ENCODE data around the gene ATP2C1.

The ATP2C1 gene

GRCh38 chr3:130997289-130997688 is 103.4 kb downstream of the ATP2C1 start:
- no CpG with 5 or more reads among the region's 7 CpGs for WGBS (ENCODE audit: extremely low coverage, insufficient coverage, insufficient read length)

GRCh38 chr3:131001071-131001470 is 107.2 kb downstream of the ATP2C1 start:
- no peak overlapping the region for H2AFZ ChIP-seq (ENCODE audit: insufficient read depth, low read length, poor library complexity)
- H2BK5ac ChIP-seq (ENCODE audit: low read depth, low read length, poor library complexity), result no peak overlapping the region
- no peaks in the 10 kb centered on the region for H3K9me3 ChIP-seq (ENCODE audit: insufficient read depth, low read depth, low read length)
- no peak overlapping the region for H3K14ac ChIP-seq (ENCODE audit: low read length)
- no peaks in the 10 kb centered on the region for H3K79me1 ChIP-seq (ENCODE audit: low read length)
- H2AK5ac ChIP-seq (ENCODE audit: low read length), result no peak overlapping the region
- H2BK120ac ChIP-seq (ENCODE audit: insufficient read depth, low read length, poor library complexity), result no peak overlapping the region
- peaks cover 2 to 6% of the 10 kb centered on the region in 2 experiments for H3K36me3 ChIP-seq (ENCODE audit: control insufficient read depth in 1 of 2, insufficient read depth in 2 of 2, low read length in 2 of 2)
- no peak overlapping the region for H3K18ac ChIP-seq (ENCODE audit: low read length)
- H4K91ac ChIP-seq (ENCODE audit: low read depth, low read length), result no peak overlapping the region
- no peaks in the 10 kb centered on the region for H3K4me1 ChIP-seq (ENCODE audit: control insufficient read depth in 1 of 2, insufficient read depth in 2 of 2, low read length in 2 of 2)
- no peak overlapping the region for H4K8ac ChIP-seq (ENCODE audit: low read depth, low read length)
- WGBS (ENCODE audit: extremely low coverage, insufficient coverage, insufficient read length), result no CpG with 5 or more reads among the region's 1 CpG
- H3K23ac ChIP-seq (ENCODE audit: low read length), result no peak overlapping the region
- H3K9ac ChIP-seq (ENCODE audit: low read length), result no peak overlapping the region
- H3K4me2 ChIP-seq (ENCODE audit: low read length), result no peak overlapping the region
- no peak overlapping the region for H3K27ac ChIP-seq (ENCODE audit: low read depth, low read length)
- H3K4ac ChIP-seq (ENCODE audit: low read depth, low read length), result no peak overlapping the region
- DNase-seq, result no peak
- H4K12ac ChIP-seq (ENCODE audit: low read depth, low read length), result no peak overlapping the region
- no peak overlapping the region for H3K4me3 ChIP-seq (ENCODE audit: low read depth, low read length)
- no peak overlapping the region for H2BK12ac ChIP-seq (ENCODE audit: low read length)
- no peaks in the 10 kb centered on the region for H3K27me3 ChIP-seq (ENCODE audit: insufficient read depth, low read length)
- no peaks in the 10 kb centered on the region for H3K79me2 ChIP-seq (ENCODE audit: control insufficient read depth, insufficient read depth, low read length, poor library complexity)

More at GRCh38 chr3:130997289-130997688, 103.4 kb downstream of the ATP2C1 start:
- H3K27ac ChIP-seq (ENCODE audit: low read depth, low read length), result no peak overlapping the region
- H3K36me3 ChIP-seq (ENCODE audit: control insufficient read depth in 1 of 2, insufficient read depth in 2 of 2, low read length in 2 of 2), result peaks cover 5 to 7% of the 10 kb centered on the region in 2 experiments
- no peak overlapping the region for H3K23ac ChIP-seq (ENCODE audit: low read length)
- no peak overlapping the region for H3K4me3 ChIP-seq (ENCODE audit: low read depth, low read length)
- H3K18ac ChIP-seq (ENCODE audit: low read length), result no peak overlapping the region
- H4K12ac ChIP-seq (ENCODE audit: low read depth, low read length), result no peak overlapping the region
- DNase-seq, result no peak
- H3K14ac ChIP-seq (ENCODE audit: low read length), result no peak overlapping the region
- no peak overlapping the region for H3K9ac ChIP-seq (ENCODE audit: low read length)
- H4K91ac ChIP-seq (ENCODE audit: low read depth, low read length), result no peak overlapping the region
- H2AK5ac ChIP-seq (ENCODE audit: low read length), result no peak overlapping the region
- no peaks in the 10 kb centered on the region for H3K79me2 ChIP-seq (ENCODE audit: control insufficient read depth, insufficient read depth, low read length, poor library complexity)
- H2BK120ac ChIP-seq (ENCODE audit: insufficient read depth, low read length, poor library complexity), result no peak overlapping the region
- no peak overlapping the region for H3K4me2 ChIP-seq (ENCODE audit: low read length)
- no peak overlapping the region for H3K4ac ChIP-seq (ENCODE audit: low read depth, low read length)
- H2BK12ac ChIP-seq (ENCODE audit: low read length), result no peak overlapping the region
- no peak overlapping the region for H2AFZ ChIP-seq (ENCODE audit: insufficient read depth, low read length, poor library complexity)
- no peaks in the 10 kb centered on the region for H3K9me3 ChIP-seq (ENCODE audit: insufficient read depth, low read depth, low read length)
- H3K79me1 ChIP-seq (ENCODE audit: low read length), result no peaks in the 10 kb centered on the region
- H3K27me3 ChIP-seq (ENCODE audit: insufficient read depth, low read length), result no peaks in the 10 kb centered on the region
- no peak overlapping the region for H2BK5ac ChIP-seq (ENCODE audit: low read depth, low read length, poor library complexity)
- H4K8ac ChIP-seq (ENCODE audit: low read depth, low read length), result no peak overlapping the region
- no peaks in the 10 kb centered on the region for H3K4me1 ChIP-seq (ENCODE audit: control insufficient read depth in 1 of 2, insufficient read depth in 2 of 2, low read length in 2 of 2)

DNA sequence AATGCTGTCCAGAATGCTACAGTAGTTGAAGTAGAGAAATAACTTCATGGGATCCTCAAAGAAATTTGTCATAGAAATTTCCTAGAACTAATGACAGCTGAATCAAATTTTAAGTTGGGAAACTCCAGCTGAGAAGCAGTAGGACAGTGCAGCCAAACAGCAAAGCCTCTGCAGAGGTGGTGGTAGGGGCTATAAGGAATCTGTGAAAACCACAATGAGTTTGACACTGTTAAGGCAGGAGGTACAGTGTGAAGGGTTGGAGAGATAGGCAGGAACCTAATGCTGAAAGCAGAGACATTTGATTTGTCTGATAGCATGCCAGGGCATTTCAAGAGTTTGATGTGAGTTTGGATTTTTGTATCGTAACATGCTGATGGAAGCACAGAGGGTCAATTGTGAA is 110.7 kb downstream of the ATP2C1 start:
- H3K4ac ChIP-seq (ENCODE audit: low read depth, low read length), result no peak overlapping the region
- no CpG with 5 or more reads among the region's 1 CpG for WGBS (ENCODE audit: extremely low coverage, insufficient coverage, insufficient read length)

GRCh38 chr3:131007256-131007655 is 113.4 kb downstream of the ATP2C1 start:
- no peak overlapping the region for H4K91ac ChIP-seq (ENCODE audit: low read depth, low read length)
- no peaks in the 10 kb centered on the region for H3K79me1 ChIP-seq (ENCODE audit: low read length)
- no peak overlapping the region for H2AFZ ChIP-seq (ENCODE audit: insufficient read depth, low read length, poor library complexity)
- H3K36me3 ChIP-seq (ENCODE audit: control insufficient read depth in 1 of 2, insufficient read depth in 2 of 2, low read length in 2 of 2), result peaks cover 5 to 18% of the 10 kb centered on the region in 2 experiments
- no peak for DNase-seq
- H3K23ac ChIP-seq (ENCODE audit: low read length), result no peak overlapping the region
- no peaks in the 10 kb centered on the region for H3K79me2 ChIP-seq (ENCODE audit: control insufficient read depth, insufficient read depth, low read length, poor library complexity)
- no peak overlapping the region for H3K14ac ChIP-seq (ENCODE audit: low read length)
- no peaks in the 10 kb centered on the region for H3K9me3 ChIP-seq (ENCODE audit: insufficient read depth, low read depth, low read length)
- no peak overlapping the region for H3K27ac ChIP-seq (ENCODE audit: low read depth, low read length)
- no peaks in the 10 kb centered on the region for H3K4me1 ChIP-seq (ENCODE audit: control insufficient read depth in 1 of 2, insufficient read depth in 2 of 2, low read length in 2 of 2)
- no peak overlapping the region for H3K4me2 ChIP-seq (ENCODE audit: low read length)
- no peaks in the 10 kb centered on the region for H3K27me3 ChIP-seq (ENCODE audit: insufficient read depth, low read length)
- no peak overlapping the region for H2BK120ac ChIP-seq (ENCODE audit: insufficient read depth, low read length, poor library complexity)
- no peak overlapping the region for H3K9ac ChIP-seq (ENCODE audit: low read length)
- H2AK5ac ChIP-seq (ENCODE audit: low read length), result no peak overlapping the region
- no peak overlapping the region for H3K18ac ChIP-seq (ENCODE audit: low read length)
- no peak overlapping the region for H2BK12ac ChIP-seq (ENCODE audit: low read length)
- no peak overlapping the region for H3K4ac ChIP-seq (ENCODE audit: low read depth, low read length)
- no peak overlapping the region for H4K8ac ChIP-seq (ENCODE audit: low read depth, low read length)
- no peak overlapping the region for H2BK5ac ChIP-seq (ENCODE audit: low read depth, low read length, poor library complexity)
- H4K12ac ChIP-seq (ENCODE audit: low read depth, low read length), result no peak overlapping the region
- H3K4me3 ChIP-seq (ENCODE audit: low read depth, low read length), result no peak overlapping the region
- no CpG with 5 or more reads among the region's 2 CpGs for WGBS (ENCODE audit: extremely low coverage, insufficient coverage, insufficient read length)

More for the DNA sequence above, 110.7 kb downstream of the ATP2C1 start:
- Histone ChIP-seq H4K12ac (ENCODE audit: low read depth, low read length) (no peak overlapping the region), H2BK5ac (ENCODE audit: low read depth, low read length, poor library complexity) (no peak overlapping the region), H3K9me3 (ENCODE audit: insufficient read depth, low read depth, low read length) (no peaks in the 10 kb centered on the region), H2AK5ac (ENCODE audit: low read length) (no peak overlapping the region), H4K8ac (ENCODE audit: low read depth, low read length) (no peak overlapping the region), H3K4me3 (ENCODE audit: low read depth, low read length) (no peak overlapping the region), H3K27ac (ENCODE audit: low read depth, low read length) (no peak overlapping the region), H3K18ac (ENCODE audit: low read length) (no peak overlapping the region), H3K36me3 (ENCODE audit: control insufficient read depth in 1 of 2, insufficient read depth in 2 of 2, low read length in 2 of 2) (peaks cover 5 to 13% of the 10 kb centered on the region in 2 experiments), H3K4me1 (ENCODE audit: control insufficient read depth in 1 of 2, insufficient read depth in 2 of 2, low read length in 2 of 2) (no peaks in the 10 kb centered on the region), H3K79me2 (ENCODE audit: control insufficient read depth, insufficient read depth, low read length, poor library complexity) (no peaks in the 10 kb centered on the region), H3K4me2 (ENCODE audit: low read length) (no peak overlapping the region), H2BK120ac (ENCODE audit: insufficient read depth, low read length, poor library complexity) (no peak overlapping the region), H3K23ac (ENCODE audit: low read length) (no peak overlapping the region), H2BK12ac (ENCODE audit: low read length) (no peak overlapping the region), H3K27me3 (ENCODE audit: insufficient read depth, low read length) (no peaks in the 10 kb centered on the region), H3K14ac (ENCODE audit: low read length) (no peak overlapping the region), H3K9ac (ENCODE audit: low read length) (no peak overlapping the region), H3K79me1 (ENCODE audit: low read length) (no peaks in the 10 kb centered on the region), H2AFZ (ENCODE audit: insufficient read depth, low read length, poor library complexity) (no peak overlapping the region), H4K91ac (ENCODE audit: low read depth, low read length) (no peak overlapping the region)
- no peak for DNase-seq

Measured in trophoblast cell (in vitro differentiated cells and primary cell).